Smooth muscle cell (in vitro differentiated cells): Measurements from ENCODE around the gene LRG1. TPM values are rescaled to one million over a fixed set of nuclear protein-coding genes. Genes with fewer than 3 reads are reported as not detected.
A peak's percentile ranks its signal among the peaks of the same experiment; 100 is the strongest.

ENCODE experiments used
- DNase-seq: peaks from one replicate; lab custom pipeline; 2025; ENCODE audit not compliant: unreplicated experiment; lab: John Stamatoyannopoulos, UW
- H2AFZ ChIP-seq: fragments of 200-600 bp; sonication (generic); 2 replicates; pipeline ENCODE4 v1.6.0; 2016; ENCODE audit warnings: antibody characterized with exemption, low read depth, mild to moderate bottlenecking
- H3F3A ChIP-seq: fragments of 200-600 bp; sonication (generic); 2 replicates; pipeline ENCODE4 v1.6.0; 2017; ENCODE audit warnings: antibody characterized with exemption, low read depth
- H3K27ac ChIP-seq: fragments of 200-600 bp; sonication (generic); 2 replicates; pipeline ENCODE4 v1.5.1; 2016; ENCODE audit warnings: low read depth, mild to moderate bottlenecking
- H3K27me3 ChIP-seq: fragments of 200-600 bp; sonication (generic); 2 replicates; pipeline ENCODE4 v1.6.1; 2016; ENCODE audit warnings: low read depth, mild to moderate bottlenecking
- H3K36me3 ChIP-seq: fragments of 200-600 bp; sonication (generic); 2 replicates; pipeline ENCODE4 v1.5.1; 2016; ENCODE audit warnings: low read depth
- H3K4me1 ChIP-seq: fragments of 200-600 bp; sonication (generic); 2 replicates; pipeline ENCODE4 v1.5.1; 2016; ENCODE audit warnings: low read depth
- H3K4me2 ChIP-seq: fragments of 200-600 bp; sonication (generic); 2 replicates; pipeline ENCODE4 v1.6.0; 2016; ENCODE audit warnings: mild to moderate bottlenecking
- H3K4me3 ChIP-seq: fragments of 200-600 bp; sonication (generic); 2 replicates; pipeline ENCODE4 v1.5.1; 2016; ENCODE audit warnings: mild to moderate bottlenecking
- H3K79me2 ChIP-seq: fragments of 200-600 bp; sonication (generic); 2 replicates; pipeline ENCODE4 v1.6.0; 2016; ENCODE audit warnings: low read depth, mild to moderate bottlenecking
- H3K9ac ChIP-seq: fragments of 200-600 bp; sonication (generic); 2 replicates; pipeline ENCODE4 v1.6.0; 2016; ENCODE audit warnings: low read depth
- H3K9me3 ChIP-seq: fragments of 200-600 bp; sonication (generic); replicated peaks from 2 replicates; pipeline ENCODE4 v1.5.1; 2016; ENCODE audit warnings: low read depth
- H4K20me1 ChIP-seq: fragments of 200-600 bp; sonication (generic); 2 replicates; pipeline ENCODE4 v1.6.0; 2016; ENCODE audit warnings: low read depth
- CTCF ChIP-seq: fragments of 200-600 bp; sonication (generic); IDR thresholded peaks from 2 replicates; pipeline ENCODE4 v1.5.1; 2017; ENCODE audit warnings: borderline replicate concordance, mild to moderate bottlenecking, antibody characterized with exemption; ENCODE audit not compliant: insufficient read depth, poor library complexity, severe bottlenecking
- WGBS: methylation state at CpG from one replicate; pipeline ENCODE4 v1.1.7; 2016; ENCODE audit warnings: low lambda C conversion rate; 5-methylcytosine and 5-hydroxymethylcytosine counted together
- polyA plus RNA-seq: library from polyadenylated mRNA; unstranded; fragments of >200 nt; fragmentation: Nextera tagmentation; extraction: Ambion mirVana; gene quantifications from 2 replicates; pipeline ENCODE4 v1.2.1, GENCODE V29; 2016
- total RNA-seq: library from RNA; depleted of rRNA; stranded (reverse); fragments of >200 nt; gene quantifications from 2 replicates; pipeline ENCODE4 v1.2.3, GENCODE V29; 2014

The LRG1 gene
- total and polyA plus RNA-seq, 2 experiments from 2014 or later: not detected

GRCh38 chr19:4580961-4581665, 41.3 kb upstream of the LRG1 start:
- H3K4me2 ChIP-seq: peak overlapping the region; percentile 81

GRCh38 chr19:4580021-4580901, 40.4 kb upstream of the LRG1 start:
- Histone ChIP-seq H3K36me3 (no peaks in the 10 kb centered on the region), H3K27me3 (peaks cover 20% of the 10 kb centered on the region), H3K79me2 (no peaks in the 10 kb centered on the region), H3F3A (peaks cover 15% of the 10 kb centered on the region), H3K9ac (no peak overlapping the region), H3K9me3 (no peaks in the 10 kb centered on the region), H3K4me1 (peaks cover 5% of the 10 kb centered on the region), H3K4me3 (peak overlapping the region; percentile 42), H2AFZ (no peak overlapping the region), H4K20me1 (no peaks in the 10 kb centered on the region), H3K27ac (no peak overlapping the region), H3K4me2 (peak overlapping the region; percentile 81)
- no peak for DNase-seq
- no peak for TF ChIP-seq CTCF
- 16% methylated on average over 30 of the region's 50 CpGs for WGBS

More at GRCh38 chr19:4580961-4581665, 41.3 kb upstream of the LRG1 start:
- peaks cover 14% of the 10 kb centered on the region for H3F3A ChIP-seq
- no peaks in the 10 kb centered on the region for H4K20me1 ChIP-seq
- H3K4me3 ChIP-seq: peak overlapping the region; percentile 42
- no peak for TF ChIP-seq CTCF
- H2AFZ ChIP-seq: no peak overlapping the region
- no peaks in the 10 kb centered on the region for H3K79me2 ChIP-seq
- H3K27me3 ChIP-seq: peaks cover 20% of the 10 kb centered on the region
- H3K9ac ChIP-seq: no peak overlapping the region
- H3K27ac ChIP-seq: no peak overlapping the region
- H3K36me3 ChIP-seq: no peaks in the 10 kb centered on the region
- WGBS: 0% methylated on average over 14 of the region's 62 CpGs
- DNase-seq: no peak
- H3K9me3 ChIP-seq: no peaks in the 10 kb centered on the region
- H3K4me1 ChIP-seq: no peaks in the 10 kb centered on the region

GRCh38 chr19:4579389-4579788, 39.6 kb upstream of the LRG1 start:
- no peak for TF ChIP-seq CTCF
- H4K20me1 ChIP-seq: no peaks in the 10 kb centered on the region
- H3K27me3 ChIP-seq: peaks cover 20% of the 10 kb centered on the region
- whole genome bisulfite sequencing: 89% methylated on average over 8 of the region's 8 CpGs
- no peaks in the 10 kb centered on the region for H3K9me3 ChIP-seq
- no peak overlapping the region for H3K27ac ChIP-seq
- peaks cover 15% of the 10 kb centered on the region for H3F3A ChIP-seq
- no peak overlapping the region for H3K4me2 ChIP-seq
- no peak overlapping the region for H3K4me3 ChIP-seq
- no peak for DNase-seq
- no peak overlapping the region for H2AFZ ChIP-seq
- H3K36me3 ChIP-seq: no peaks in the 10 kb centered on the region
- H3K9ac ChIP-seq: no peak overlapping the region
- no peaks in the 10 kb centered on the region for H3K79me2 ChIP-seq
- H3K4me1 ChIP-seq: peaks cover 13% of the 10 kb centered on the region
